ENCODE data around the gene KCNT2.

Gene KCNT2

GRCh38 chr1:196544617-196545016, 63.6 kb downstream of the KCNT2 start:
- Histone ChIP-seq H3K4me1 (ENCODE audit: control insufficient read depth, low read length) (no peaks in the 10 kb centered on the region), H3F3A (ENCODE audit: control insufficient read depth, insufficient read depth) (no peaks in the 10 kb centered on the region), H3K9me2 (replicated peaks; ENCODE audit: control insufficient read depth, low read length) (no peaks in the 10 kb centered on the region), H3K36me3 (ENCODE audit: control insufficient read depth, low read length) (no peaks in the 10 kb centered on the region), H3K79me2 (ENCODE audit: control insufficient read depth, low read length) (no peaks in the 10 kb centered on the region), H3K27ac (ENCODE audit: low read depth, low read length) (no peak overlapping the region), H4K20me1 (ENCODE audit: control insufficient read depth, insufficient read depth, low read depth, low read length) (no peaks in the 10 kb centered on the region), H3K4me2 (ENCODE audit: low read length) (no peak overlapping the region), H3K9me3 (ENCODE audit: control insufficient read depth, insufficient read depth, low read length) (no peaks in the 10 kb centered on the region), H3K27me3 (ENCODE audit: control insufficient read depth, low read length) (no peaks in the 10 kb centered on the region), H3K4me3 (ENCODE audit: low read length) (no peak overlapping the region)
- TF ChIP-seq EZH2phosphoT487 (IDR thresholded peaks at IDR 0.05; ENCODE audit: borderline replicate concordance, low read length) = no peak
- no peak for TF ChIP-seq CTCF (IDR thresholded peaks at IDR 0.05; ENCODE audit: low read depth, low read length, poor library complexity, severe bottlenecking)

GRCh38 chr1:196543833-196544232, 64.4 kb downstream of the KCNT2 start:
- no peaks in the 10 kb centered on the region for H3K9me3 ChIP-seq (ENCODE audit: control insufficient read depth, insufficient read depth, low read length)
- no peak overlapping the region for H3K27ac ChIP-seq (ENCODE audit: low read depth, low read length)
- no peak overlapping the region for H3K4me3 ChIP-seq (ENCODE audit: low read length)
- H3K4me2 ChIP-seq (ENCODE audit: low read length) = no peak overlapping the region
- H3K4me1 ChIP-seq (ENCODE audit: control insufficient read depth, low read length) = no peaks in the 10 kb centered on the region
- H3K36me3 ChIP-seq (ENCODE audit: control insufficient read depth, low read length) = no peaks in the 10 kb centered on the region
- no peaks in the 10 kb centered on the region for H3K79me2 ChIP-seq (ENCODE audit: control insufficient read depth, low read length)
- H3F3A ChIP-seq (ENCODE audit: control insufficient read depth, insufficient read depth) = no peaks in the 10 kb centered on the region
- no peaks in the 10 kb centered on the region for H4K20me1 ChIP-seq (ENCODE audit: control insufficient read depth, insufficient read depth, low read depth, low read length)
- H3K9me2 ChIP-seq (replicated peaks; ENCODE audit: control insufficient read depth, low read length) = no peaks in the 10 kb centered on the region
- TF ChIP-seq EZH2phosphoT487 (IDR thresholded peaks at IDR 0.05; ENCODE audit: borderline replicate concordance, low read length) = no peak
- no peak for TF ChIP-seq CTCF (IDR thresholded peaks at IDR 0.05; ENCODE audit: low read depth, low read length, poor library complexity, severe bottlenecking)
- H3K27me3 ChIP-seq (ENCODE audit: control insufficient read depth, low read length) = no peaks in the 10 kb centered on the region

- H3K4me2 ChIP-seq (ENCODE audit: low read length) = no peak overlapping the region
- no peaks in the 10 kb centered on the region for H3K79me2 ChIP-seq (ENCODE audit: control insufficient read depth, low read length)
- H3K9me3 ChIP-seq (ENCODE audit: control insufficient read depth, insufficient read depth, low read length) = peaks cover 21% of the 10 kb centered on the region; the same call in 1 of the 2 replicates
- TF ChIP-seq EZH2phosphoT487 (IDR thresholded peaks at IDR 0.05; ENCODE audit: borderline replicate concordance, low read length) = no peak
- TF ChIP-seq CTCF (IDR thresholded peaks at IDR 0.05; ENCODE audit: low read depth, low read length, poor library complexity, severe bottlenecking) = no peak
- H4K20me1 ChIP-seq (ENCODE audit: control insufficient read depth, insufficient read depth, low read depth, low read length) = no peaks in the 10 kb centered on the region
- no peak overlapping the region for H3K27ac ChIP-seq (ENCODE audit: low read depth, low read length)
- H3K27me3 ChIP-seq (ENCODE audit: control insufficient read depth, low read length) = no peaks in the 10 kb centered on the region
- H3K9me2 ChIP-seq (replicated peaks; ENCODE audit: control insufficient read depth, low read length) = no peaks in the 10 kb centered on the region
- no peak overlapping the region for H3K4me3 ChIP-seq (ENCODE audit: low read length)
- H3F3A ChIP-seq (ENCODE audit: control insufficient read depth, insufficient read depth) = no peaks in the 10 kb centered on the region
- no peaks in the 10 kb centered on the region for H3K36me3 ChIP-seq (ENCODE audit: control insufficient read depth, low read length)
- no peaks in the 10 kb centered on the region for H3K4me1 ChIP-seq (ENCODE audit: control insufficient read depth, low read length)
Measured at GRCh38 chr1:196538473-196538872, 69.8 kb downstream of the KCNT2 start.

- Histone ChIP-seq H4K20me1 (ENCODE audit: control insufficient read depth, insufficient read depth, low read depth, low read length) (no peaks in the 10 kb centered on the region), H3K36me3 (ENCODE audit: control insufficient read depth, low read length) (no peaks in the 10 kb centered on the region)
Measured at GRCh38 chr1:196535727-196536126, 72.5 kb downstream of the KCNT2 start.

More at GRCh38 chr1:196535727-196536126, 72.5 kb downstream of the KCNT2 start:
- peaks cover 21% of the 10 kb centered on the region; the same call in 1 of the 2 replicates for H3K9me3 ChIP-seq (ENCODE audit: control insufficient read depth, insufficient read depth, low read length)
- H3K27ac ChIP-seq (ENCODE audit: low read depth, low read length) = no peak overlapping the region
- no peaks in the 10 kb centered on the region for H3K27me3 ChIP-seq (ENCODE audit: control insufficient read depth, low read length)
- H3K79me2 ChIP-seq (ENCODE audit: control insufficient read depth, low read length) = no peaks in the 10 kb centered on the region
- no peaks in the 10 kb centered on the region for H3K4me1 ChIP-seq (ENCODE audit: control insufficient read depth, low read length)
- no peak overlapping the region for H3K4me3 ChIP-seq (ENCODE audit: low read length)
- no peaks in the 10 kb centered on the region for H3K9me2 ChIP-seq (replicated peaks; ENCODE audit: control insufficient read depth, low read length)
- TF ChIP-seq CTCF (IDR thresholded peaks at IDR 0.05; ENCODE audit: low read depth, low read length, poor library complexity, severe bottlenecking) (no peak), EZH2phosphoT487 (IDR thresholded peaks at IDR 0.05; ENCODE audit: borderline replicate concordance, low read length) (no peak)
- H3F3A ChIP-seq (ENCODE audit: control insufficient read depth, insufficient read depth) = no peaks in the 10 kb centered on the region
- H3K4me2 ChIP-seq (ENCODE audit: low read length) = no peak overlapping the region

Measured in DOHH2 (cell line).